ENCODE data around the gene CHST12.

The CHST12 gene

GRCh38 chr7:2473496-2474180 lies 70.2 kb downstream of the CHST12 start:
- H3K27me3 Mint-ChIP-seq = peaks cover 2% of the 10 kb centered on the region
- H3K36me3 Mint-ChIP-seq = no peaks in the 10 kb centered on the region
- H3K9me3 Mint-ChIP-seq = no peaks in the 10 kb centered on the region
- peaks cover 4% of the 10 kb centered on the region for H3K4me1 Mint-ChIP-seq
- no peak overlapping the region for H3K27ac Mint-ChIP-seq
- H3K4me3 Mint-ChIP-seq = no peak overlapping the region

GRCh38 chr7:2474224-2474623 lies 70.8 kb downstream of the CHST12 start:
- Mint-ChIP-seq H3K36me3 (no peaks in the 10 kb centered on the region), H3K27me3 (no peaks in the 10 kb centered on the region), H3K27ac (no peak overlapping the region), H3K4me3 (no peak overlapping the region), H3K4me1 (no peaks in the 10 kb centered on the region), H3K9me3 (no peaks in the 10 kb centered on the region)

- Mint-ChIP-seq H3K36me3 (no peaks in the 10 kb centered on the region), H3K27ac (no peak overlapping the region), H3K9me3 (no peaks in the 10 kb centered on the region), H3K4me3 (no peak overlapping the region), H3K27me3 (no peaks in the 10 kb centered on the region), H3K4me1 (no peaks in the 10 kb centered on the region)
These were observed 71.6 kb downstream of the CHST12 start for GRCh38 chr7:2474813-2475677.

- Mint-ChIP-seq H3K36me3 (no peaks in the 10 kb centered on the region), H3K4me1 (no peaks in the 10 kb centered on the region), H3K27me3 (no peaks in the 10 kb centered on the region), H3K27ac (no peak overlapping the region), H3K9me3 (no peaks in the 10 kb centered on the region), H3K4me3 (no peak overlapping the region)
These were observed 72.2 kb downstream of the CHST12 start for GRCh38 chr7:2475678-2476015.

- no peak within 1 kb of the TSS for H3K4me3 Mint-ChIP-seq
- no peaks in the 10 kb centered on the region for H3K9me3 Mint-ChIP-seq
- no peaks in the 10 kb centered on the region for H3K4me1 Mint-ChIP-seq
- H3K27ac Mint-ChIP-seq = no peak within 1 kb of the TSS
- no peaks in the 10 kb centered on the region for H3K27me3 Mint-ChIP-seq
- no peaks in the 10 kb centered on the region for H3K36me3 Mint-ChIP-seq
These were observed 72.9 kb downstream of the CHST12 start, which contains the start of gene GRIFIN for GRCh38 chr7:2476298-2476697. TSS of gene GRIFIN (minus strand) at chr7:2476398. CDS start at chr7:2476383, 15 bp downstream.

GRCh38 chr7:2476776-2477446 lies 73.5 kb downstream of the CHST12 start:
- no peak overlapping the region for H3K27ac Mint-ChIP-seq
- no peak overlapping the region for H3K4me3 Mint-ChIP-seq
- H3K9me3 Mint-ChIP-seq = no peaks in the 10 kb centered on the region
- no peaks in the 10 kb centered on the region for H3K27me3 Mint-ChIP-seq
- no peaks in the 10 kb centered on the region for H3K4me1 Mint-ChIP-seq
- H3K36me3 Mint-ChIP-seq = no peaks in the 10 kb centered on the region

GRCh38 chr7:2477447-2478398 lies 74.3 kb downstream of the CHST12 start:
- Mint-ChIP-seq H3K9me3 (no peaks in the 10 kb centered on the region), H3K4me3 (no peak overlapping the region), H3K27me3 (no peaks in the 10 kb centered on the region), H3K4me1 (no peaks in the 10 kb centered on the region), H3K36me3 (no peaks in the 10 kb centered on the region), H3K27ac (no peak overlapping the region)

- no peak overlapping the region for H3K4me3 Mint-ChIP-seq
- no peaks in the 10 kb centered on the region for H3K27me3 Mint-ChIP-seq
- H3K27ac Mint-ChIP-seq = no peak overlapping the region
- H3K36me3 Mint-ChIP-seq = no peaks in the 10 kb centered on the region
- no peaks in the 10 kb centered on the region for H3K4me1 Mint-ChIP-seq
- no peaks in the 10 kb centered on the region for H3K9me3 Mint-ChIP-seq
These were observed 75.0 kb downstream of the CHST12 start for GRCh38 chr7:2478399-2478785.

- Mint-ChIP-seq H3K36me3 (no peaks in the 10 kb centered on the region), H3K27ac (no peak overlapping the region), H3K27me3 (no peaks in the 10 kb centered on the region), H3K9me3 (no peaks in the 10 kb centered on the region), H3K4me3 (no peak overlapping the region), H3K4me1 (no peaks in the 10 kb centered on the region)
These were observed 75.4 kb downstream of the CHST12 start for GRCh38 chr7:2478800-2479199.

- no peaks in the 10 kb centered on the region for H3K27me3 Mint-ChIP-seq
- H3K27ac Mint-ChIP-seq = no peak overlapping the region
- H3K9me3 Mint-ChIP-seq = no peaks in the 10 kb centered on the region
- H3K4me1 Mint-ChIP-seq = no peaks in the 10 kb centered on the region
- H3K36me3 Mint-ChIP-seq = no peaks in the 10 kb centered on the region
- no peak overlapping the region for H3K4me3 Mint-ChIP-seq
These were observed 76.1 kb downstream of the CHST12 start for GRCh38 chr7:2479276-2480069.

- Mint-ChIP-seq H3K27me3 (no peaks in the 10 kb centered on the region), H3K4me3 (no peak overlapping the region), H3K4me1 (no peaks in the 10 kb centered on the region), H3K36me3 (no peaks in the 10 kb centered on the region), H3K9me3 (no peaks in the 10 kb centered on the region), H3K27ac (no peak overlapping the region)
These were observed 76.6 kb downstream of the CHST12 start for GRCh38 chr7:2480070-2480408.

- no peaks in the 10 kb centered on the region for H3K9me3 Mint-ChIP-seq
- no peaks in the 10 kb centered on the region for H3K27me3 Mint-ChIP-seq
- no peaks in the 10 kb centered on the region for H3K4me1 Mint-ChIP-seq
- H3K4me3 Mint-ChIP-seq = no peak overlapping the region
- no peak overlapping the region for H3K27ac Mint-ChIP-seq
- H3K36me3 Mint-ChIP-seq = no peaks in the 10 kb centered on the region
These were observed 77.8 kb downstream of the CHST12 start for GRCh38 chr7:2481195-2481594.

GRCh38 chr7:2482725-2483451 lies 79.5 kb downstream of the CHST12 start:
- Mint-ChIP-seq H3K4me3 (no peak overlapping the region), H3K4me1 (no peaks in the 10 kb centered on the region), H3K27me3 (no peaks in the 10 kb centered on the region), H3K9me3 (no peaks in the 10 kb centered on the region), H3K27ac (no peak overlapping the region), H3K36me3 (no peaks in the 10 kb centered on the region)

GRCh38 chr7:2483494-2483893 lies 80.1 kb downstream of the CHST12 start:
- no peaks in the 10 kb centered on the region for H3K4me1 Mint-ChIP-seq
- H3K27me3 Mint-ChIP-seq = no peaks in the 10 kb centered on the region
- H3K27ac Mint-ChIP-seq = no peak overlapping the region
- no peaks in the 10 kb centered on the region for H3K36me3 Mint-ChIP-seq
- no peak overlapping the region for H3K4me3 Mint-ChIP-seq
- H3K9me3 Mint-ChIP-seq = no peaks in the 10 kb centered on the region
